Endodermal cell (in vitro differentiated cells): ENCODE measurements around the gene MICAL3. TPM values are rescaled to one million over a fixed set of nuclear protein-coding genes. Genes with fewer than 3 reads are reported as not detected.

ENCODE experiments used
- DNase-seq: peaks from one replicate; pipeline ENCODE4 v3.0.0-alpha.2; 2017
- H3K27ac ChIP-seq: 2 replicates; pipeline ENCODE4 v1.5.1; 2013; ENCODE audit warnings: mild to moderate bottlenecking, low read depth, low read length, moderate library complexity
- H3K27me3 ChIP-seq: 2 replicates; pipeline ENCODE4 v1.6.1; 2013; ENCODE audit warnings: mild to moderate bottlenecking, low read length, moderate library complexity; ENCODE audit not compliant: insufficient read depth, control insufficient read depth, poor library complexity, severe bottlenecking
- H3K36me3 ChIP-seq: 2 replicates; pipeline ENCODE4 v1.7.0; 2013; ENCODE audit warnings: mild to moderate bottlenecking, low read length, moderate library complexity; ENCODE audit not compliant: control insufficient read depth, insufficient read depth
- H3K4me1 ChIP-seq: one replicate; pipeline ENCODE4 v1.7.0; 2013; ENCODE audit warnings: low read length; ENCODE audit not compliant: control insufficient read depth, insufficient read depth
- H3K4me3 ChIP-seq: 2 replicates; pipeline ENCODE4 v1.5.1; 2013; ENCODE audit warnings: mild to moderate bottlenecking, low read length, moderate library complexity
- H3K9ac ChIP-seq: 2 replicates; pipeline ENCODE4 v1.6.1; 2013; ENCODE audit warnings: mild to moderate bottlenecking, low read length, moderate library complexity; ENCODE audit not compliant: poor library complexity, severe bottlenecking; ENCODE audit errors: extremely low read depth
- H3K9me3 ChIP-seq: 2 replicates; pipeline ENCODE4 v1.6.1; 2013; ENCODE audit warnings: mild to moderate bottlenecking, low read length, moderate library complexity; ENCODE audit not compliant: control insufficient read depth
- H3K27ac Mint-ChIP-seq: 2 replicates; pipeline ENCODE4 v1.8.0; 2020; ENCODE audit warnings: mixed read lengths
- H3K27me3 Mint-ChIP-seq: 2 replicates; pipeline ENCODE4 v1.8.0; 2021; ENCODE audit warnings: mild to moderate bottlenecking, mixed read lengths; ENCODE audit not compliant: insufficient read depth
- H3K36me3 Mint-ChIP-seq: 2 replicates; pipeline ENCODE4 v1.8.0; 2020; ENCODE audit warnings: low read depth, mixed read lengths
- H3K4me1 Mint-ChIP-seq: 2 replicates; pipeline ENCODE4 v1.8.0; 2020; ENCODE audit warnings: mixed read lengths
- H3K4me3 Mint-ChIP-seq: 2 replicates; pipeline ENCODE4 v1.8.0; 2020; ENCODE audit warnings: mild to moderate bottlenecking, moderate library complexity, mixed read lengths
- H3K9me3 Mint-ChIP-seq: 2 replicates; pipeline ENCODE4 v1.8.0; 2020; ENCODE audit warnings: mild to moderate bottlenecking, mixed read lengths
- WGBS, 2 experiments: methylation state at CpG; one replicate each; pipeline versions ENCODE4 v1.1.5 to v1.1.7; 2013; ENCODE audit warnings: missing lambda C conversion rate in 2 of 2, mixed read lengths in 1 of 2; ENCODE audit not compliant: insufficient coverage in 1 of 2, insufficient read length in 1 of 2; 5-methylcytosine and 5-hydroxymethylcytosine counted together
- total RNA-seq, 2 donors: library from RNA; stranded (reverse); fragmentation: NEBNext Ultra II Directional in 1 of 2; extraction: Animal tissue kit (Norgen Biotek cat#: 25700) in 1 of 2; gene quantifications; 2 replicates in 1 of 2; 3 replicates in 1 of 2; pipeline ENCODE4 v1.2.1, GENCODE V29; 2021
- TF ChIP-seq, protein P1 (sequence below): fragments of 200-600 bp; sonication (generic); conservative IDR thresholded peaks from 2 replicates; pipeline ENCODE4 v1.5.0; 2021; ENCODE audit warnings: antibody characterized with exemption, mild to moderate bottlenecking

The MICAL3 gene
- total RNA-seq, 2 donors from 2014 or later = 42.8 to 48.1 TPM

DNA sequence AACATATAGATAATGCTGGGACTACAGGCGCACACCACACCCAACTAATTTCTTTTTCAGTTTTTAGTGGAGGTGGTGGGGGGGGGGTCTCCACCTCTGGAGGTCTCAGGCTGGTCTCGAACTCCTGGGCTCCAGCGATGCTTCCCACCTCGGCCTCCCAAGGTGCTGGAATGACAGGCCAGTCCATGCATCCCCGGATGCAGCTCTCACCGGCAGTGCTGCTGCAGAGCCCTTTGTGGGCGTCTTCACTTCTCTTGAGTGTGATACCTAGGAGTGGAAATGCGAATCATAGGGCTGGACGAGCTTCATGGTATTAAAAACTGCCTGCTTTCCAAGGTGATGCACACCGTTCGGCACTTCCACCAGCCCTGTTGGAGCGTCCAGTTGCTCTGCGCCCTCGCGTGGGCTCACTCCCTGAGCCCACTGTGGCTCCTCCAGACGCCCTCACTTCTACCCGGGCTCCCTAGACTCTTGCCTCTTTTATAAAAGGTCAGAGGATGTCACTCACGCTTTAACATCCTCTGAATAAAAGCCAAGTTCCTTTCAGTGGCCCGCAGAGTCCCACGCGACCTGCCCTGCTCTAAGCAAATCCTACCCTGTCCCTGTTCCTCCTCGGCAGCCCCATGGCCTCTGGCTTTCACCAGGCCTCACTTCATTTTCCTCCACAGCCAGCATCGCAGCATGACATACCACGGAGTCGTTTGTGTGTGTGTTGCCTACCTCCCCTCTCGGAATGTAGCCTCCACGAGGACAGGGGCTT lies 249.3 kb downstream of the MICAL3 start:
- peak overlapping the region; percentile 29 for H3K27ac Mint-ChIP-seq
- H3K36me3 Mint-ChIP-seq = no peaks in the 10 kb centered on the region
- Histone ChIP-seq H3K36me3 (no peaks in the 10 kb centered on the region), H3K27me3 (peaks cover 11% of the 10 kb centered on the region), H3K4me1 (no peaks in the 10 kb centered on the region), H3K27ac (peak overlapping the region; percentile 19), H3K9me3 (no peaks in the 10 kb centered on the region), H3K4me3 (no peak overlapping the region), H3K9ac (no peak overlapping the region)
- 81 to 86% methylated on average over 17 to 26 of the region's 27 CpGs for WGBS, 2 experiments
- peaks cover 20% of the 10 kb centered on the region for H3K27me3 Mint-ChIP-seq
- no peak for DNase-seq
- TF ChIP-seq, protein P1, sequence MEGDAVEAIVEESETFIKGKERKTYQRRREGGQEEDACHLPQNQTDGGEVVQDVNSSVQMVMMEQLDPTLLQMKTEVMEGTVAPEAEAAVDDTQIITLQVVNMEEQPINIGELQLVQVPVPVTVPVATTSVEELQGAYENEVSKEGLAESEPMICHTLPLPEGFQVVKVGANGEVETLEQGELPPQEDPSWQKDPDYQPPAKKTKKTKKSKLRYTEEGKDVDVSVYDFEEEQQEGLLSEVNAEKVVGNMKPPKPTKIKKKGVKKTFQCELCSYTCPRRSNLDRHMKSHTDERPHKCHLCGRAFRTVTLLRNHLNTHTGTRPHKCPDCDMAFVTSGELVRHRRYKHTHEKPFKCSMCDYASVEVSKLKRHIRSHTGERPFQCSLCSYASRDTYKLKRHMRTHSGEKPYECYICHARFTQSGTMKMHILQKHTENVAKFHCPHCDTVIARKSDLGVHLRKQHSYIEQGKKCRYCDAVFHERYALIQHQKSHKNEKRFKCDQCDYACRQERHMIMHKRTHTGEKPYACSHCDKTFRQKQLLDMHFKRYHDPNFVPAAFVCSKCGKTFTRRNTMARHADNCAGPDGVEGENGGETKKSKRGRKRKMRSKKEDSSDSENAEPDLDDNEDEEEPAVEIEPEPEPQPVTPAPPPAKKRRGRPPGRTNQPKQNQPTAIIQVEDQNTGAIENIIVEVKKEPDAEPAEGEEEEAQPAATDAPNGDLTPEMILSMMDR = no peak
- H3K9me3 Mint-ChIP-seq = no peaks in the 10 kb centered on the region
- H3K4me1 Mint-ChIP-seq = peaks cover 8% of the 10 kb centered on the region
- peak overlapping the region; percentile 63 for H3K4me3 Mint-ChIP-seq

DNA sequence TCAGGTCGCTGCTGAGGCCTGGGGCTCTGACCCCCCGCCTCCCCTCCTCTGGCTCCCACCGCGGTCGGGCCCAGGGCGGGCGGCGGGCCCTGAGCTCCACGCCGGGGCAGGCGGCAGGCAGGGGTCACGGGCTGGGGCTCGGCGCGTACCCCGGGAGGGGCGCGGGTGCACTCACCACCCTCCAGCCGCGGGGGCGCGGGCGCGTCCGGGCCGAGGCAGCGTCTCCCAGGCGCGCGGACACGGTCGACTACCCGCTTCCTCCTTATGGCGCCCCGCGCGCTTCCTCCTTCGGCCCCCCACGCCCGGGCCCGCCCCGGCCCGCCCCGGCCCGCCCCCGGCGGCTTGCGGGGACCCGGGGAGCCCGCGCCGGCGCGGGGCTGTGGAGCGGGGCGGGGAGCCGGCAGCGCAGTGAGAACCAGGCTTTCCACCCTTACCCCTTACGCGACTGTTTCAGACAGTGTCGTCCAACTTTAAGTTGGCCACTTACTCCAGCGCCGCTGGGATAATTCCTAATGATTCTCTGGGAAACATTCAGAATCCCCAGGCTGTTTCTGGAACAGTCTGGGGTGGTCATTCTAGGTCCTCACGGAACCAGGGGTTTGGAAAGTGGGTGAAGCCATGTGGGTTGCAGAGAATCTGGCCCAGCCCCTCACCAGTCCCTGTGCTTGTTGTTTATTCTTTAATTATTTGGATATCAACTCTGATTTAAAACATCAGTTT lies 250.0 kb downstream of the MICAL3 start, which contains the start of gene BID:
TSS of gene BID (minus strand) at position 264 of the 720 bp plus-strand sequence. CDS start 24,353 bp downstream, outside the sequence.
- Histone ChIP-seq H3K4me1 (no peaks in the 10 kb centered on the region), H3K27ac (peak within 1 kb of the TSS; percentile 81), H3K9me3 (no peaks in the 10 kb centered on the region), H3K36me3 (no peaks in the 10 kb centered on the region), H3K27me3 (peaks cover 11% of the 10 kb centered on the region), H3K9ac (peak within 1 kb of the TSS; percentile 64), H3K4me3 (peak within 1 kb of the TSS; percentile 79)
- WGBS, 2 experiments = 3 to 5% methylated on average over 13 to 64 of the region's 64 CpGs
- peaks cover 20% of the 10 kb centered on the region for H3K27me3 Mint-ChIP-seq
- no peaks in the 10 kb centered on the region for H3K36me3 Mint-ChIP-seq
- H3K4me1 Mint-ChIP-seq = peaks cover 6% of the 10 kb centered on the region
- no peaks in the 10 kb centered on the region for H3K9me3 Mint-ChIP-seq
- TF ChIP-seq, protein P1 = no peak
- H3K27ac Mint-ChIP-seq = peak within 1 kb of the TSS; percentile 29
- H3K4me3 Mint-ChIP-seq = peak within 1 kb of the TSS; percentile 63
- DNase-seq = peak; percentile 71

DNA sequence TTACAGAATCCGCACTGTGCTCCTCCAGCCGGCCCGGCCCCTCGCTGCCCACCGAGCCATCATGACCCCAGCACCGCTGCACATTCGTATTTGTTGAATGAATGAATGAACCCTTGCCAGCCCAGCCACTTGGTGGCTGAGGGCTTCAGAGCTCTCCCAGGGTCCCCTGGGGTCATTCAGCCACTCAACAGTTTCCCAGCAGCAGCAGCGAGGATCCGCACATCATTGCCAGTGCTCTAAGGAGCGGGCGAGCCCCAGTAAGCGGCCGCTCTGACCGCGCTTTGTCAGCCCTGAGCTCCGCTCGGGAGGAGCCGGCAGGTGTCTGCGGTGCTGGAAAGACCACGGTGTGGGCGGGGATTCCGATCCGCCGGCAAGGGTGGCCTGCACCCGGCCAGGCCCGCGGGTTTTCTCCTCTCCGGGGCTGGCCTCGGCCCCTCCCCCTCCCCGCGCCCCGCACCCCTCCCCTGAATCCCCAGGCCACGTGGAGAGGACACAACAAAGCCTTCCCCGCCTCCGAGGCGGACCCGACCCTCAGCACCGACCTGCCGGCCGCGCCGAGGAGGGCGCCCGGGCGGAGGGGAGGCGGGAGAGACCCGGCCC lies 250.7 kb downstream of the MICAL3 start:
- H3K4me1 Mint-ChIP-seq = peaks cover 5% of the 10 kb centered on the region
- TF ChIP-seq, protein P1 = no peak
- H3K4me1 ChIP-seq = no peaks in the 10 kb centered on the region
- peaks cover 20% of the 10 kb centered on the region for H3K27me3 Mint-ChIP-seq
- H3K36me3 ChIP-seq = no peaks in the 10 kb centered on the region
- peak overlapping the region; percentile 81 for H3K27ac ChIP-seq
- peak; percentile 90 for DNase-seq
- no peaks in the 10 kb centered on the region for H3K36me3 Mint-ChIP-seq
- WGBS, 2 experiments = 0 to 4% methylated on average over 12 to 40 of the region's 47 CpGs
- peak overlapping the region; percentile 79 for H3K4me3 ChIP-seq
- H3K9me3 ChIP-seq = no peaks in the 10 kb centered on the region
- H3K27me3 ChIP-seq = peaks cover 11% of the 10 kb centered on the region
- peak overlapping the region; percentile 63 for H3K4me3 Mint-ChIP-seq
- no peaks in the 10 kb centered on the region for H3K9me3 Mint-ChIP-seq
- peak overlapping the region; percentile 64 for H3K9ac ChIP-seq
- no peak overlapping the region for H3K27ac Mint-ChIP-seq
